GM12878 (cell line): Measurements from ENCODE around the gene TESPA1. TPM values are rescaled to one million over a fixed set of nuclear protein-coding genes. Genes with fewer than 3 reads are reported as not detected.

ENCODE experiments used
- ATAC-seq: fragments of 200-7000 bp; cut with Tn5 transposase; 3 replicates; pipeline ENCODE4 v1.9.1; 2020; ENCODE audit warnings: mild to moderate bottlenecking, moderate library complexity
- BruUV-seq: library from RNA; stranded (reverse); fragments of 400-500 nt; replicated peaks from 2 replicates; lab custom pipeline; 2021; lab: Mats Ljungman, UMichigan
- CTCF ChIA-PET: fragments of 300-600 bp; sonication (Branson Sonifier 250); formaldehyde crosslinking; extraction: SDS; loops from one replicate; lab custom pipeline; 2021; ENCODE audit warnings: inconsistent platforms; lab: Yijun Ruan, JAX
- POLR2A ChIA-PET: fragments of 350-600 bp; formaldehyde crosslinking; extraction: SDS; loops from one replicate; lab custom pipeline; 2021; ENCODE audit warnings: inconsistent platforms; lab: Charles Lee
- RAD21 ChIA-PET: fragments of 300-600 bp; sonication (Branson Sonifier 250); formaldehyde crosslinking; loops from one replicate; lab custom pipeline; 2023; ENCODE audit warnings: antibody characterized with exemption; ENCODE audit not compliant: unreplicated experiment; lab: Charles Lee
- SMC1A ChIA-PET: fragments of 300-600 bp; sonication (Branson Sonifier 250); formaldehyde crosslinking; loops from one replicate; lab custom pipeline; 2023; ENCODE audit not compliant: unreplicated experiment, uncharacterized antibody; lab: Charles Lee
- DNase-seq: peaks from one replicate; pipeline ENCODE4 v3.0.0-alpha.2; 2011; ENCODE audit warnings: low read depth, low spot score
- FAIRE-seq: peaks from 3 replicates; lab custom pipeline; 2011; peaks lifted over from hg19 to GRCh38; lab: Jason Lieb, UNC
- H2AFZ ChIP-seq: 2 replicates; pipeline ENCODE4 v1.6.0; 2011; ENCODE audit warnings: low read depth, low read length, control low read depth; ENCODE audit not compliant: control insufficient read depth
- H3K27ac ChIP-seq: 2 replicates; pipeline ENCODE4 v1.5.1; 2011; ENCODE audit warnings: control low read depth; ENCODE audit not compliant: control insufficient read depth, insufficient read depth
- H3K27me3 ChIP-seq, 2 experiments: replicated peaks in 1 of 2; 2 replicates each; pipeline versions ENCODE4 v1.6.0 to v1.6.1; 2011; ENCODE audit warnings: low read length in 1 of 2; ENCODE audit not compliant: control insufficient read depth in 2 of 2, insufficient read depth in 2 of 2
- H3K36me3 ChIP-seq, 2 experiments: 2 replicates each; pipeline ENCODE4 v1.5.1; 2011; ENCODE audit warnings: low read length in 1 of 2; ENCODE audit not compliant: control insufficient read depth in 2 of 2, insufficient read depth in 2 of 2
- H3K4me1 ChIP-seq: 2 replicates; pipeline ENCODE4 v1.6.1; 2011; ENCODE audit warnings: mild to moderate bottlenecking, low read length, moderate library complexity, mixed read lengths; ENCODE audit not compliant: control insufficient read depth, insufficient read depth
- H3K4me2 ChIP-seq: 2 replicates; pipeline ENCODE4 v1.6.0; 2011; ENCODE audit warnings: control low read depth; ENCODE audit not compliant: control insufficient read depth, insufficient read depth
- H3K4me3 ChIP-seq: fragments of 200-600 bp; sonication (generic); 2 replicates; pipeline ENCODE4 v1.5.1; 2016
- H3K79me2 ChIP-seq: 2 replicates; pipeline ENCODE4 v1.6.0; 2011; ENCODE audit warnings: low read length; ENCODE audit not compliant: control insufficient read depth, insufficient read depth
- H3K9ac ChIP-seq: 2 replicates; pipeline ENCODE4 v1.8.0; 2011; ENCODE audit warnings: low read length, control low read depth, mixed read lengths; ENCODE audit not compliant: control insufficient read depth, insufficient read depth
- H3K9me3 ChIP-seq: replicated peaks from 3 replicates; pipeline ENCODE4 v1.5.1; 2011; ENCODE audit warnings: mild to moderate bottlenecking, low read length; ENCODE audit not compliant: control insufficient read depth, insufficient read depth
- H4K20me1 ChIP-seq: 2 replicates; pipeline ENCODE4 v1.6.0; 2011; ENCODE audit not compliant: control insufficient read depth, insufficient read depth
- EP300 ChIP-seq, 2 experiments: fragments of 150-350 bp in 1 of 2; IDR thresholded peaks; 2 replicates each; pipeline ENCODE4 v1.6.1; 2011 to 2012; ENCODE audit warnings: low read depth in 2 of 2, low read length in 2 of 2, borderline replicate concordance in 1 of 2, improper control_type of control experiment in 1 of 2, inconsistent platforms in 1 of 2; ENCODE audit not compliant: control insufficient read depth in 1 of 2
- HSF1 ChIP-seq: fragments of 150-350 bp; IDR thresholded peaks from 2 replicates; pipeline ENCODE4 v1.6.1; 2014; ENCODE audit warnings: mild to moderate bottlenecking, low read depth, low read length
- NBN ChIP-seq: fragments of 450-650 bp; IDR thresholded peaks from 2 replicates; pipeline ENCODE4 v1.6.1; 2016
- PML ChIP-seq: IDR thresholded peaks from 2 replicates; pipeline ENCODE4 v1.6.1; 2012; ENCODE audit warnings: low read length, inconsistent platforms
- RCOR1 ChIP-seq: conservative IDR thresholded peaks from 2 replicates; pipeline ENCODE4 v1.6.1; 2012; ENCODE audit warnings: low read depth, low read length, improper control_type of control experiment
- SMC3 ChIP-seq: IDR thresholded peaks from 2 replicates; pipeline ENCODE4 v1.6.1; 2011; ENCODE audit warnings: low read length, improper control_type of control experiment, borderline replicate concordance
- SRF ChIP-seq, 2 experiments: IDR thresholded peaks; 2 replicates each; pipeline ENCODE4 v1.6.1; 2011; ENCODE audit warnings: low read depth in 2 of 2, low read length in 2 of 2, mild to moderate bottlenecking in 1 of 2, moderate library complexity in 1 of 2
- STAT3 ChIP-seq: IDR thresholded peaks from 2 replicates; pipeline ENCODE4 v1.6.1; 2011; ENCODE audit warnings: low read depth, low read length, improper control_type of control experiment
- WRNIP1 ChIP-seq: IDR thresholded peaks from 2 replicates; pipeline ENCODE4 v1.6.1; 2011; ENCODE audit warnings: low read depth, low read length, improper control_type of control experiment, borderline replicate concordance
- WGBS: methylation state at CpG from one replicate; pipeline ENCODE4 v1.1.6; 2016; ENCODE audit warnings: low lambda C conversion rate; ENCODE audit not compliant: insufficient replicate concordance, insufficient coverage; ENCODE audit errors: missing lambda C conversion rate; 5-methylcytosine and 5-hydroxymethylcytosine counted together
- in situ Hi-C: fragments of 300-500 bp; cut with MboI; formaldehyde crosslinking; loops from 9 replicates; pipeline ENCODE4 v1.14.3; 2018; ENCODE audit warnings: mixed read lengths
- intact Hi-C: fragments of 100-400 bp; cut with micrococcal nuclease; formaldehyde crosslinking; loops from one replicate; pipeline ENCODE4 v1.14.2; 2022; ENCODE audit not compliant: unreplicated experiment
- polyA plus RNA-seq, 11 experiments: library from polyadenylated mRNA; depleted of rRNA in 4 of 11; unstranded in 6 of 11; stranded (reverse) in 5 of 11; fragments of >200 nt; fragmentation: Nextera tagmentation in 4 of 11; fragmentation: Illumina TruSeq in 1 of 11; extraction: Ambion mirVana in 4 of 11; extraction: Trizol in 1 of 11; gene quantifications; 1 replicate in 1 of 11; 2 replicates in 10 of 11; pipeline versions ENCODE4 v1.2.1 to v1.2.3, GENCODE V29; 2011 to 2016; ENCODE audit warnings: inconsistent platforms in 2 of 11, missing spikeins in 2 of 11, low read depth in 1 of 11
- total RNA-seq, 4 experiments: library from RNA; depleted of rRNA in 3 of 4; stranded (reverse); fragments of >200 nt in 3 of 4; fragmentation: Illumina TruSeq in 1 of 4; extraction: Trizol in 1 of 4; gene quantifications; 2 replicates each; pipeline versions ENCODE4 v1.2.1 to v1.2.3, GENCODE V29; 2013 to 2021
- TF ChIP-seq, protein P1 (sequence below): fragments of 450-650 bp; formaldehyde crosslinking; IDR thresholded peaks from 2 replicates; pipeline ENCODE4 v1.4.0; 2020; ENCODE audit warnings: mild to moderate bottlenecking, moderate library complexity
- TF ChIP-seq, protein P2 (sequence below): fragments of 450-650 bp; IDR thresholded peaks from 2 replicates; pipeline ENCODE4 v1.6.1; 2017; ENCODE audit warnings: borderline replicate concordance

TESPA1 gene
- total and polyA plus RNA-seq, 10 of the 15 experiments (the other 5 are each of a cell fraction or from before 2014, with no cell fraction given): 13.8 to 56.2 (median 23.9) TPM

- TF ChIP-seq, protein P1, sequence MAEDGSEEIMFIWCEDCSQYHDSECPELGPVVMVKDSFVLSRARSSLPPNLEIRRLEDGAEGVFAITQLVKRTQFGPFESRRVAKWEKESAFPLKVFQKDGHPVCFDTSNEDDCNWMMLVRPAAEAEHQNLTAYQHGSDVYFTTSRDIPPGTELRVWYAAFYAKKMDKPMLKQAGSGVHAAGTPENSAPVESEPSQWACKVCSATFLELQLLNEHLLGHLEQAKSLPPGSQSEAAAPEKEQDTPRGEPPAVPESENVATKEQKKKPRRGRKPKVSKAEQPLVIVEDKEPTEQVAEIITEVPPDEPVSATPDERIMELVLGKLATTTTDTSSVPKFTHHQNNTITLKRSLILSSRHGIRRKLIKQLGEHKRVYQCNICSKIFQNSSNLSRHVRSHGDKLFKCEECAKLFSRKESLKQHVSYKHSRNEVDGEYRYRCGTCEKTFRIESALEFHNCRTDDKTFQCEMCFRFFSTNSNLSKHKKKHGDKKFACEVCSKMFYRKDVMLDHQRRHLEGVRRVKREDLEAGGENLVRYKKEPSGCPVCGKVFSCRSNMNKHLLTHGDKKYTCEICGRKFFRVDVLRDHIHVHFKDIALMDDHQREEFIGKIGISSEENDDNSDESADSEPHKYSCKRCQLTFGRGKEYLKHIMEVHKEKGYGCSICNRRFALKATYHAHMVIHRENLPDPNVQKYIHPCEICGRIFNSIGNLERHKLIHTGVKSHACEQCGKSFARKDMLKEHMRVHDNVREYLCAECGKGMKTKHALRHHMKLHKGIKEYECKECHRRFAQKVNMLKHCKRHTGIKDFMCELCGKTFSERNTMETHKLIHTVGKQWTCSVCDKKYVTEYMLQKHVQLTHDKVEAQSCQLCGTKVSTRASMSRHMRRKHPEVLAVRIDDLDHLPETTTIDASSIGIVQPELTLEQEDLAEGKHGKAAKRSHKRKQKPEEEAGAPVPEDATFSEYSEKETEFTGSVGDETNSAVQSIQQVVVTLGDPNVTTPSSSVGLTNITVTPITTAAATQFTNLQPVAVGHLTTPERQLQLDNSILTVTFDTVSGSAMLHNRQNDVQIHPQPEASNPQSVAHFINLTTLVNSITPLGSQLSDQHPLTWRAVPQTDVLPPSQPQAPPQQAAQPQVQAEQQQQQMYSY: no peak
- TF ChIP-seq NBN: no peak
- TF ChIP-seq SRF (IDR thresholded peaks at IDR 0.05; ENCODE audit: low read depth in 2 of 2, low read length in 2 of 2): no peak
- TF ChIP-seq SMC3: no peak
- TF ChIP-seq, protein P2, sequence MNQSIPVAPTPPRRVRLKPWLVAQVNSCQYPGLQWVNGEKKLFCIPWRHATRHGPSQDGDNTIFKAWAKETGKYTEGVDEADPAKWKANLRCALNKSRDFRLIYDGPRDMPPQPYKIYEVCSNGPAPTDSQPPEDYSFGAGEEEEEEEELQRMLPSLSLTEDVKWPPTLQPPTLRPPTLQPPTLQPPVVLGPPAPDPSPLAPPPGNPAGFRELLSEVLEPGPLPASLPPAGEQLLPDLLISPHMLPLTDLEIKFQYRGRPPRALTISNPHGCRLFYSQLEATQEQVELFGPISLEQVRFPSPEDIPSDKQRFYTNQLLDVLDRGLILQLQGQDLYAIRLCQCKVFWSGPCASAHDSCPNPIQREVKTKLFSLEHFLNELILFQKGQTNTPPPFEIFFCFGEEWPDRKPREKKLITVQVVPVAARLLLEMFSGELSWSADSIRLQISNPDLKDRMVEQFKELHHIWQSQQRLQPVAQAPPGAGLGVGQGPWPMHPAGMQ: no peak
- TF ChIP-seq, all 136 proteins: peak for 0
These were observed 13.8 kb downstream of the TESPA1 start (continued) for GRCh38 chr12:54970741-54971140.

- H3K79me2 ChIP-seq: no peaks in the 10 kb centered on the region
- ChIA-PET SMC1A (interaction anchor here (0.9 to 13.8 kb wide), 5 partner anchors 9 to 19 kb away, joined by 3 to 90 read pairs (median 4); no protein-coding TSS in a partner anchor), RAD21 (interaction anchor here (1.0 kb wide), 1 partner anchor 24 kb away, joined by 3 read pairs; no protein-coding TSS in a partner anchor), POLR2A (no interaction called here), CTCF (interaction anchor here (1.0 to 2.8 kb wide), 5 partner anchors 9 to 34 kb away, joined by 3 to 16 read pairs (median 5); no protein-coding TSS in a partner anchor)
- intact Hi-C loops (no loop called here), in situ Hi-C loops (no loop called here)
- H3K27me3 ChIP-seq: no peaks in the 10 kb centered on the region
- no peaks in the 10 kb centered on the region for H3K4me1 ChIP-seq
- H2AFZ ChIP-seq: no peak overlapping the region
- BruUV-seq: no TSS peak
- no peaks in the 10 kb centered on the region for H4K20me1 ChIP-seq
- ATAC-seq (no peak), FAIRE-seq (no peak), DNase-seq (no peak)
- no peak overlapping the region for H3K4me2 ChIP-seq
- no peak overlapping the region for H3K9ac ChIP-seq
- no peak overlapping the region for H3K27ac ChIP-seq
- no peaks in the 10 kb centered on the region for H3K9me3 ChIP-seq
- whole genome bisulfite sequencing: 97% methylated on average over 4 of the region's 4 CpGs
- H3K36me3 ChIP-seq: peaks cover 0 to 9% of the 10 kb centered on the region in 2 experiments; a peak in 3 of 4 replicates
- no peak overlapping the region for H3K4me3 ChIP-seq
- no peak for TF ChIP-seq EP300 (IDR thresholded peaks at IDR 0.05; ENCODE audit: borderline replicate concordance in 1 of 2, control insufficient read depth in 1 of 2, low read depth in 2 of 2, low read length in 2 of 2)
- no peak for TF ChIP-seq STAT3
- TF ChIP-seq, protein P1: no peak
- no peak for TF ChIP-seq RCOR1
- TF ChIP-seq HSF1: no peak
- no peak for TF ChIP-seq PML
- no peak for TF ChIP-seq WRNIP1
These were observed 16.3 kb downstream of the TESPA1 start for GRCh38 chr12:54968181-54968730.
